H1 (cell line): ENCODE results near the gene DAZAP1. TPM values are rescaled to one million over a fixed set of nuclear protein-coding genes. Genes with fewer than 3 reads are reported as not detected.

Source experiments
- CTCF ChIA-PET: fragments of 300-600 bp; sonication (Branson Sonifier 250); formaldehyde crosslinking; loops from one replicate; lab custom pipeline; 2021; ENCODE audit not compliant: partially characterized antibody; lab: Charles Lee
- POLR2A ChIA-PET: fragments of 300-600 bp; sonication (Branson Sonifier 250); formaldehyde crosslinking; loops from one replicate; lab custom pipeline; 2021; ENCODE audit warnings: inconsistent platforms; ENCODE audit not compliant: partially characterized antibody; lab: Charles Lee
- DNase-seq, 2 experiments: peaks; one replicate each; pipeline versions ENCODE4 v3.0.0 to v3.0.0-alpha.2; 2010 to 2022; ENCODE audit warnings: low spot score in 2 of 2, low read depth in 1 of 2, mixed read lengths in 1 of 2
- FAIRE-seq: peaks from 2 replicates; lab custom pipeline; 2011; peaks lifted over from hg19 to GRCh38; lab: Jason Lieb, UNC
- H2AFZ ChIP-seq: 2 replicates; pipeline ENCODE4 v1.8.1; 2012; ENCODE audit warnings: low read length, inconsistent platforms
- H2AK5ac ChIP-seq: 2 replicates; pipeline ENCODE4 v1.6.1; 2013; ENCODE audit warnings: low read depth, low read length
- H2BK120ac ChIP-seq: replicated peaks from 2 replicates; pipeline ENCODE3; 2013; ENCODE audit warnings: low read depth, low read length, inconsistent platforms
- H2BK12ac ChIP-seq: 2 replicates; pipeline ENCODE4 v1.6.1; 2013; ENCODE audit warnings: low read depth, low read length
- H2BK15ac ChIP-seq: 2 replicates; pipeline ENCODE4 v1.6.1; 2013; ENCODE audit warnings: low read length
- H2BK20ac ChIP-seq: 2 replicates; pipeline ENCODE4 v1.6.1; 2013; ENCODE audit warnings: low read length
- H2BK5ac ChIP-seq: 2 replicates; pipeline ENCODE4 v1.6.1; 2013; ENCODE audit warnings: low read depth, low read length
- H3K14ac ChIP-seq: 2 replicates; pipeline ENCODE4 v1.6.1; 2013; ENCODE audit warnings: inconsistent platforms; ENCODE audit not compliant: insufficient read length
- H3K18ac ChIP-seq: 2 replicates; pipeline ENCODE4 v1.6.1; 2013; ENCODE audit warnings: low read length; ENCODE audit errors: extremely low read depth
- H3K23ac ChIP-seq: 2 replicates; pipeline ENCODE4 v1.6.1; 2013; ENCODE audit warnings: inconsistent platforms; ENCODE audit not compliant: insufficient read length
- H3K23me2 ChIP-seq: 2 replicates; pipeline ENCODE4 v1.6.1; 2013; ENCODE audit warnings: low read depth, low read length
- H3K27ac ChIP-seq: 2 replicates; pipeline ENCODE4 v1.6.1; 2011; ENCODE audit warnings: low read depth, low read length, inconsistent platforms
- H3K27me3 ChIP-seq, 4 experiments: replicated peaks in 1 of 4; 1 replicate in 1 of 4; 2 replicates in 3 of 4; pipeline versions ENCODE4 v1.6.1 to v1.8.1; 2011 to 2013; ENCODE audit warnings: low read length in 3 of 4, mild to moderate bottlenecking in 3 of 4, inconsistent platforms in 2 of 4, mixed read lengths in 2 of 4, moderate library complexity in 1 of 4; ENCODE audit not compliant: control insufficient read depth in 3 of 4, insufficient read depth in 3 of 4; ENCODE audit errors: extremely low read depth in 1 of 4
- H3K36me3 ChIP-seq, 4 experiments: 2 replicates each; pipeline versions ENCODE4 v1.6.1 to v1.8.1; 2011 to 2013; ENCODE audit warnings: mild to moderate bottlenecking in 4 of 4, low read length in 3 of 4, moderate library complexity in 2 of 4, control low read depth in 1 of 4, inconsistent platforms in 1 of 4; ENCODE audit not compliant: insufficient read depth in 4 of 4, control insufficient read depth in 2 of 4
- H3K4ac ChIP-seq: replicated peaks from 2 replicates; pipeline ENCODE3; 2013; ENCODE audit warnings: low read length, low read depth, mixed read lengths, inconsistent platforms; ENCODE audit not compliant: insufficient read length
- H3K4me1 ChIP-seq, 4 experiments: replicated peaks in 1 of 4; 1 replicate in 1 of 4; 2 replicates in 3 of 4; pipeline versions ENCODE4 v1.6.1 to v1.8.1; 2011 to 2013; ENCODE audit warnings: low read length in 3 of 4, inconsistent platforms in 2 of 4, mixed read lengths in 1 of 4; ENCODE audit not compliant: insufficient read depth in 4 of 4, control insufficient read depth in 3 of 4
- H3K4me2 ChIP-seq, 2 experiments: 2 replicates each; pipeline versions ENCODE4 v1.6.1 to v1.8.1; 2011 to 2013; ENCODE audit warnings: low read depth in 2 of 2, low read length in 2 of 2, control low read depth in 1 of 2, inconsistent platforms in 1 of 2, mild to moderate bottlenecking in 1 of 2; ENCODE audit not compliant: insufficient read depth in 1 of 2
- H3K4me3 ChIP-seq, 4 experiments: fragments of 200-600, 300-600 bp in 1 of 4; sonication (generic), shearing (Covaris generic), sonication (Bioruptor Twin) in 1 of 4; 2 replicates each; pipeline versions ENCODE4 v1.5.1 to v1.8.1; 2011 to 2016; ENCODE audit warnings: low read length in 4 of 4, low read depth in 3 of 4, control low read depth in 2 of 4, inconsistent platforms in 2 of 4, mild to moderate bottlenecking in 2 of 4, mixed read lengths in 1 of 4, moderate library complexity in 1 of 4; ENCODE audit not compliant: insufficient read depth in 2 of 4; ENCODE audit errors: extremely low read depth in 1 of 4
- H3K56ac ChIP-seq: replicated peaks from 2 replicates; pipeline ENCODE3; 2013; ENCODE audit warnings: low read depth, mild to moderate bottlenecking, mixed read lengths, low read length, inconsistent platforms; ENCODE audit not compliant: insufficient read length
- H3K79me1 ChIP-seq: 2 replicates; pipeline ENCODE4 v1.6.1; 2013; ENCODE audit warnings: low read depth, low read length, control low read depth
- H3K79me2 ChIP-seq, 2 experiments: 2 replicates each; pipeline versions ENCODE4 v1.6.1 to v1.8.1; 2012 to 2013; ENCODE audit warnings: low read length in 2 of 2, mild to moderate bottlenecking in 2 of 2, inconsistent platforms in 1 of 2; ENCODE audit not compliant: insufficient read depth in 2 of 2, control insufficient read depth in 1 of 2
- H3K9ac ChIP-seq, 4 experiments: replicated peaks in 1 of 4; 1 replicate in 1 of 4; 2 replicates in 3 of 4; pipeline versions ENCODE4 v1.6.1 to v1.8.1; 2011 to 2013; ENCODE audit warnings: low read depth in 3 of 4, low read length in 3 of 4, control low read depth in 2 of 4, mild to moderate bottlenecking in 2 of 4, moderate library complexity in 2 of 4, inconsistent platforms in 1 of 4; ENCODE audit errors: extremely low read depth in 1 of 4
- H3K9me3 ChIP-seq, 2 experiments: 2 replicates each; pipeline versions ENCODE4 v1.6.1 to v1.8.1; 2012 to 2013; ENCODE audit warnings: mild to moderate bottlenecking in 2 of 2, moderate library complexity in 2 of 2, control low read depth in 1 of 2, inconsistent platforms in 1 of 2, low read depth in 1 of 2, low read length in 1 of 2, mixed read lengths in 1 of 2; ENCODE audit not compliant: insufficient read depth in 2 of 2
- H4K20me1 ChIP-seq, 2 experiments: replicated peaks in 1 of 2; 2 replicates each; pipeline versions ENCODE3 to v1.8.1; 2011 to 2013; ENCODE audit warnings: inconsistent platforms in 2 of 2, low read length in 2 of 2, mild to moderate bottlenecking in 1 of 2; ENCODE audit not compliant: insufficient read depth in 2 of 2, control insufficient read depth in 1 of 2
- H4K5ac ChIP-seq: 2 replicates; pipeline ENCODE4 v1.6.1; 2013; ENCODE audit warnings: low read length, low read depth, mixed read lengths, inconsistent platforms; ENCODE audit not compliant: insufficient read length
- H4K8ac ChIP-seq: 2 replicates; pipeline ENCODE4 v1.8.0; 2013; ENCODE audit warnings: mild to moderate bottlenecking, moderate library complexity, low read length, inconsistent platforms; ENCODE audit not compliant: insufficient read depth; ENCODE audit errors: extremely low read depth
- H4K91ac ChIP-seq: replicated peaks from 2 replicates; pipeline ENCODE3; 2013; ENCODE audit warnings: low read length, mixed read lengths, inconsistent platforms; ENCODE audit not compliant: insufficient read length
- ATF2 ChIP-seq: IDR thresholded peaks from 2 replicates; pipeline ENCODE4 v1.6.1; 2012; ENCODE audit warnings: low read length, inconsistent platforms
- CREB1 ChIP-seq: IDR thresholded peaks from 2 replicates; pipeline ENCODE4 v1.6.1; 2012; ENCODE audit warnings: inconsistent platforms
- EGR1 ChIP-seq: IDR thresholded peaks from 2 replicates; pipeline ENCODE4 v1.6.1; 2011; ENCODE audit warnings: low read depth, low read length, borderline replicate concordance
- KDM1A ChIP-seq: fragments of 200-600, 300-600 bp; sonication (generic); IDR thresholded peaks from 2 replicates; pipeline ENCODE4 v1.7.1; 2016; ENCODE audit warnings: mild to moderate bottlenecking, low read length, borderline replicate concordance
- TAF7 ChIP-seq: optimal IDR thresholded peaks from 2 replicates; pipeline ENCODE3; 2011; ENCODE audit warnings: low read depth, mild to moderate bottlenecking, inconsistent platforms, low read length, moderate library complexity, borderline replicate concordance
- TBP ChIP-seq: IDR thresholded peaks from 2 replicates; pipeline ENCODE4 v1.6.1; 2011; ENCODE audit warnings: low read depth, low read length, improper control_type of control experiment
- USF2 ChIP-seq: IDR thresholded peaks from 2 replicates; pipeline ENCODE4 v1.6.1; 2011; ENCODE audit warnings: low read length, improper control_type of control experiment
- WGBS, 2 experiments: shearing (Covaris generic) in 1 of 2; methylation state at CpG; one replicate each; pipeline versions ENCODE4 v1.1.6 to v1.1.7; 2013 to 2015; ENCODE audit warnings: low lambda C conversion rate in 2 of 2, mixed read lengths in 2 of 2, inconsistent platforms in 1 of 2, low coverage in 1 of 2, missing lambda C conversion rate in 1 of 2; ENCODE audit not compliant: insufficient replicate concordance in 2 of 2, insufficient coverage in 1 of 2, insufficient read length in 1 of 2; ENCODE audit errors: extremely low coverage in 1 of 2, missing lambda C conversion rate in 1 of 2; 5-methylcytosine and 5-hydroxymethylcytosine counted together
- polyA plus RNA-seq, 7 experiments: library from polyadenylated mRNA; depleted of rRNA in 3 of 7; stranded (reverse) in 5 of 7; unstranded in 2 of 7; fragments of >200 nt in 5 of 7; fragments of 200-250 nt in 2 of 7; gene quantifications; 1 replicate in 5 of 7; 2 replicates in 1 of 7; 4 replicates in 1 of 7; pipeline versions ENCODE4 v1.2.1 to v1.2.3, GENCODE V29; 2011 to 2013; ENCODE audit warnings: missing spikeins in 2 of 7, mixed read lengths in 2 of 7
- total RNA-seq: library from RNA; stranded (reverse); fragmentation: NEBNext Ultra II Directional; extraction: Animal tissue kit (Norgen Biotek cat#: 25700); gene quantifications from 2 replicates; pipeline ENCODE4 v1.2.1, GENCODE V29; 2021

The DAZAP1 gene
- total and polyA plus RNA-seq, 2 of the 8 experiments (the other 6 are each of a cell fraction or from before 2014, with no cell fraction given) = 79.6 to 341 TPM

GRCh38 chr19:1399079-1399478, 8.3 kb upstream of the DAZAP1 start:
- Histone ChIP-seq H2BK120ac (no peak overlapping the region), H3K79me1 (no peaks in the 10 kb centered on the region; the same call in 1 of the 2 replicates), H3K18ac (no peak overlapping the region), H2BK20ac (no peak overlapping the region), H3K4me3 (no peak overlapping the region), H3K23me2 (peaks cover 3% of the 10 kb centered on the region; the same call in 1 of the 2 replicates), H2BK12ac (no peak overlapping the region), H4K8ac (no peak overlapping the region), H3K4me1 (peaks cover 0 to 10% (median 5%) of the 10 kb centered on the region in 4 experiments; a peak in 5 of 7 replicates), H4K20me1 (peaks cover 2% of the 10 kb centered on the region in 2 experiments), H3K14ac (no peak overlapping the region), H4K5ac (no peak overlapping the region), H3K4ac (no peak overlapping the region), H2BK15ac (no peak overlapping the region), H2AK5ac (no peak overlapping the region), H3K27ac (no peak overlapping the region), H2BK5ac (no peak overlapping the region), H3K9me3 (no peaks in the 10 kb centered on the region), H3K36me3 (no peaks in the 10 kb centered on the region), H2AFZ (no peak overlapping the region), H3K9ac (no peak overlapping the region), H3K56ac (no peak overlapping the region), H3K23ac (no peak overlapping the region), H4K91ac (no peak overlapping the region), H3K79me2 (no peaks in the 10 kb centered on the region), H3K4me2 (no peak overlapping the region), H3K27me3 (peaks cover 0 to 2% (median 0%) of the 10 kb centered on the region in 4 experiments; a peak in 2 of 7 replicates)
- ChIA-PET CTCF (interaction anchor here (1.0 to 1.5 kb wide), 2 partner anchors 26 to 84 kb away, joined by 3 to 5 read pairs; no protein-coding TSS in a partner anchor), POLR2A (no interaction called here)
- no peak for FAIRE-seq
- TF ChIP-seq EGR1 (no peak), KDM1A (no peak), ATF2 (no peak), TAF7 (no peak), CREB1 (no peak), TBP (no peak), USF2 (no peak)
- DNase-seq = no peak
- 95% methylated on average over 18 of the region's 19 CpGs; no CpG with 5 or more reads in 1 of the 2 experiments for WGBS, 2 experiments
